Stimulated activated CD8-positive, alpha-beta memory T cell treated with anti-CD3 and anti-CD28 coated beads, Interleukin-7, amount 100 ng/mL, for 48 hours (primary cell): Measurements from ENCODE around the gene SLC52A1.
"Not testable (repeated sequence)": the region's sequence is repeated elsewhere in the genome, so short reads cannot be mapped to it uniquely, and the experiment has no call there.

Experiments
- DNase-seq, 2 donors: peaks; one replicate each; pipeline ENCODE4 v3.0.0-alpha.2; 2020; ENCODE audit warnings: low read depth in 1 of 2; ENCODE audit errors: extremely low read depth in 1 of 2

SLC52A1 gene

GRCh38 chr17:5035315-5035714 lies at the start of gene SLC52A1:
Gene SLC52A1, minus strand, starts transcription at chr17:5035426. Its CDS starts 820 bp downstream, at chr17:5034606.
- no peak for DNase-seq

GRCh38 chr17:5080591-5080990 lies 45.4 kb upstream of the SLC52A1 start:
- no peak for DNase-seq

GRCh38 chr17:5078106-5079028 lies 43.1 kb upstream of the SLC52A1 start, which contains the start of gene ZFP3:
Gene ZFP3, plus strand, starts transcription at chr17:5078467. Its CDS starts 13,038 bp downstream, at chr17:5091505.
- DNase-seq, result peak; percentile 62 to 74

- DNase-seq, result no peak
Measured at GRCh38 chr17:5077781-5078105, 42.5 kb upstream of the SLC52A1 start.

GRCh38 chr17:5077275-5077674 lies 42.0 kb upstream of the SLC52A1 start:
- DNase-seq, result not testable (repeated sequence)

GRCh38 chr17:5075472-5075871 lies 40.2 kb upstream of the SLC52A1 start:
- DNase-seq, result not testable (repeated sequence)

GRCh38 chr17:5069724-5070123 lies 34.5 kb upstream of the SLC52A1 start:
- DNase-seq, result no peak

- no peak for DNase-seq
Measured at GRCh38 chr17:5068236-5068635, 33.0 kb upstream of the SLC52A1 start.

GRCh38 chr17:5065227-5065744 lies 30.1 kb upstream of the SLC52A1 start:
- no peak for DNase-seq

- no peak for DNase-seq
Measured at GRCh38 chr17:5055543-5055942, 20.3 kb upstream of the SLC52A1 start.

- DNase-seq, result no peak
Measured at GRCh38 chr17:5050278-5050677, 15.1 kb upstream of the SLC52A1 start.

GRCh38 chr17:5049314-5049841 lies 14.2 kb upstream of the SLC52A1 start:
- DNase-seq, result no peak

GRCh38 chr17:5047446-5047845 lies 12.2 kb upstream of the SLC52A1 start:
- no peak for DNase-seq

- DNase-seq, result no peak
Measured at GRCh38 chr17:5045496-5045895, 10.3 kb upstream of the SLC52A1 start.

GRCh38 chr17:5044630-5045029 lies 9.4 kb upstream of the SLC52A1 start:
- DNase-seq, result no peak

GRCh38 chr17:5043524-5043923 lies 8.3 kb upstream of the SLC52A1 start:
- no peak for DNase-seq

- DNase-seq, result no peak
Measured at GRCh38 chr17:5042157-5043022, 7.2 kb upstream of the SLC52A1 start.

GRCh38 chr17:5034651-5035050 lies 575 bp downstream of the SLC52A1 start:
- no peak for DNase-seq

GRCh38 chr17:5034063-5034462 lies 1.2 kb downstream of the SLC52A1 start:
- DNase-seq, result no peak

- no peak for DNase-seq
Measured at GRCh38 chr17:5033352-5034015, 1.7 kb downstream of the SLC52A1 start.

GRCh38 chr17:5032865-5033264 lies 2.4 kb downstream of the SLC52A1 start:
- DNase-seq, result no peak
